Hematopoietic multipotent progenitor cell treated with erythropoietin and hydrocortisone succinate and interleukin-3 and kit ligand, for 6 days (in vitro differentiated cells): ENCODE results near the gene MLN.
"Not testable (repeated sequence)": the region's sequence is repeated elsewhere in the genome, so short reads cannot be mapped to it uniquely, and the experiment has no call there.

Experiments used
- DNase-seq: peaks from one replicate; pipeline ENCODE4 v3.0.0-alpha.2; 2015

The MLN gene

GRCh38 chr6:33834401-33835392 lies 30.9 kb upstream of the MLN start:
- no peak for DNase-seq

- DNase-seq, result no peak
Observed at GRCh38 chr6:33833599-33833998, 29.8 kb upstream of the MLN start.

- not testable (repeated sequence) for DNase-seq
Observed at GRCh38 chr6:33832831-33833230, 29.0 kb upstream of the MLN start.

GRCh38 chr6:33831725-33832124 lies 27.9 kb upstream of the MLN start:
- DNase-seq, result not testable (repeated sequence)

GRCh38 chr6:33830635-33831240 lies 26.9 kb upstream of the MLN start:
- no peak for DNase-seq

- no peak for DNase-seq
Observed at GRCh38 chr6:33828764-33829731, 25.2 kb upstream of the MLN start.

- no peak for DNase-seq
Observed at GRCh38 chr6:33828452-33828763, 24.6 kb upstream of the MLN start.

- DNase-seq, result no peak
Observed at GRCh38 chr6:33827546-33828451, 24.0 kb upstream of the MLN start.

- no peak for DNase-seq
Observed at GRCh38 chr6:33826537-33826936, 22.7 kb upstream of the MLN start.

- DNase-seq, result no peak
Observed at GRCh38 chr6:33824461-33825154, 20.8 kb upstream of the MLN start.

- DNase-seq, result no peak
Observed at GRCh38 chr6:33823806-33824205, 20.0 kb upstream of the MLN start.

GRCh38 chr6:33822575-33823395 lies 19.0 kb upstream of the MLN start:
- peak; percentile 51 for DNase-seq

GRCh38 chr6:33820784-33821520 lies 17.1 kb upstream of the MLN start:
- DNase-seq, result no peak

GRCh38 chr6:33820243-33820642 lies 16.4 kb upstream of the MLN start:
- DNase-seq, result no peak

- DNase-seq, result no peak
Observed at GRCh38 chr6:33819021-33819420, 15.2 kb upstream of the MLN start.

GRCh38 chr6:33818293-33818692 lies 14.5 kb upstream of the MLN start:
- no peak for DNase-seq

- no peak for DNase-seq
Observed at GRCh38 chr6:33817489-33817888, 13.7 kb upstream of the MLN start.

GRCh38 chr6:33816911-33817310 lies 13.1 kb upstream of the MLN start:
- no peak for DNase-seq

- DNase-seq, result peak; percentile 42
Observed at GRCh38 chr6:33815854-33816253, 12.1 kb upstream of the MLN start.
